Sigmoid colon (tissue), 7 donors: Measurements from ENCODE around the gene OSBPL5. TPM values are rescaled to one million over a fixed set of nuclear protein-coding genes. Genes with fewer than 3 reads are reported as not detected.

Source experiments
- DNase-seq: peaks from one replicate; pipeline ENCODE4 v3.0.0-alpha.2; 2019
- H3K27ac ChIP-seq, 4 donors: fragments of 200-600 bp; sonication (generic); one replicate each; pipeline ENCODE4 v1.5.1; 2016 to 2019; ENCODE audit warnings: mild to moderate bottlenecking in 1 of 4
- H3K27me3 ChIP-seq, 3 donors: fragments of 200-600 bp; sonication (generic); one replicate each; pipeline ENCODE4 v1.5.1; 2019; ENCODE audit warnings: mild to moderate bottlenecking in 1 of 3
- H3K36me3 ChIP-seq, 4 donors: fragments of 200-600 bp; sonication (generic); one replicate each; pipeline ENCODE4 v1.5.1; 2016 to 2019
- H3K4me1 ChIP-seq, 4 donors: fragments of 200-600 bp; sonication (generic); one replicate each; pipeline ENCODE4 v1.5.1; 2017 to 2019
- H3K4me3 ChIP-seq, 4 donors: fragments of 200-600 bp; sonication (generic); one replicate each; pipeline ENCODE4 v1.5.1; 2017 to 2019; ENCODE audit warnings: mild to moderate bottlenecking in 2 of 4, moderate library complexity in 1 of 4
- H3K9me3 ChIP-seq, 4 donors: fragments of 200-600 bp in 3 of 4; sonication (generic) in 3 of 4; one replicate each; pipeline versions ENCODE4 v1.5.1 to v1.6.1; 2013 to 2019
- CTCF ChIP-seq, 4 experiments: fragments of 450-650 bp in 3 of 4; fragments of 200-600 bp in 1 of 4; IDR thresholded peaks; one replicate each; pipeline ENCODE4 v1.5.1; 2016 to 2019; ENCODE audit warnings: antibody characterized with exemption in 4 of 4, mild to moderate bottlenecking in 3 of 4, moderate library complexity in 2 of 4
- EP300 ChIP-seq, 4 donors: sonication (generic); formaldehyde crosslinking; IDR thresholded peaks; one replicate each; pipeline ENCODE4 v1.6.1; 2017; ENCODE audit warnings: antibody characterized with exemption in 4 of 4
- POLR2A ChIP-seq, 2 donors: fragments of 450-650 bp; IDR thresholded peaks; one replicate each; pipeline ENCODE4 v1.6.1; 2016; ENCODE audit warnings: antibody characterized with exemption in 2 of 2, mild to moderate bottlenecking in 2 of 2, moderate library complexity in 2 of 2
- POLR2AphosphoS5 ChIP-seq, 4 donors: sonication (generic); formaldehyde crosslinking; IDR thresholded peaks; one replicate each; pipeline ENCODE4 v1.6.1; 2017; ENCODE audit warnings: antibody characterized with exemption in 4 of 4
- WGBS, 2 donors: extraction: QIAGEN DNeasy Blood & Tissue Kit; methylation state at CpG; one replicate each; pipeline ENCODE4 v1.1.7; 2013; 5-methylcytosine and 5-hydroxymethylcytosine counted together
- intact Hi-C: fragments of 100-400 bp; cut with DNase I; formaldehyde crosslinking; loops from one replicate; pipeline ENCODE4 v1.15.1; 2023
- polyA plus RNA-seq, 3 donors: library from polyadenylated mRNA; stranded (reverse); fragments of 200-250 nt; gene quantifications; one replicate each; pipeline ENCODE4 v1.2.3, GENCODE V29; 2013
- total RNA-seq, 4 donors: library from RNA; depleted of rRNA; stranded (reverse); fragments of >200 nt; gene quantifications; one replicate each; pipeline ENCODE4 v1.1.0, GENCODE V29; 2016
- donor health status: healthy with polysubstance abuse.
- donor health status: Bipolar disorder and iron deficiency.
- donor health status: healthy.

Gene OSBPL5
- total and polyA plus RNA-seq, 7 donors, result 16.6 to 69.2 (median 29.8) TPM

DNA sequence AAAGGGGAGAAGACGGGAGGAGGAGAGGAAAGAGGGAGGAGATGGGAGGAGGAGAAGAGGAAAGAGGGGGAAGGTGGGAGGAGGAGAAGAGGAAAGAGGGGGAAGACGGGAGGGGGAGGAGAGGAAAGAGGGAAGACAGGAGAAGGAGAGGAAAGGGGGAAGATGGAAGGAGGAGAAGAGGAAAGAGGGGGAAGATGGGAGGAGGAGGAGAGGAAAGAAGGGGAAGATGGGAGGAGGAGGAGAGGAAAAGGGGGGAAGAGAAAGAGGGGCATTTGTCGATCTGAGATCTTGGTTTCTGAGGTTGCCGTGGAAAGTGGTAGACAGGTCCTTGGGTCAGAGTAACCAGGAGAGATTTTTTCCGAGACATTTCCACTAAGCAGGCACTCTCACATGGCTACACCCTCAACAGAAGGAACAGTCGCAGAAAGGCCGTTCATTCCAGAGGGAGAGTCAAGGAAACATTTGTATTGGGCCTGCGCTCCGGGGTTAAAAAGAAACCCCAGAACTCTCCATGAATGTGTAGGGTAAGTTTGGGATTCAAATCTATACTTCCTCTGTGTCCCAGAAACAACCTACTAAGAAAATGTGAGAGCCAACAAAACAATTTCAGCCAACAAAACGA lies 68.1 kb downstream of the OSBPL5 start:
- whole genome bisulfite sequencing, 2 donors, result 86 to 87% methylated on average over 10 of the region's 10 CpGs
- no peak overlapping the region for H3K4me3 ChIP-seq
- no peaks in the 10 kb centered on the region for H3K9me3 ChIP-seq
- intact Hi-C loops, result no loop called here
- H3K4me1 ChIP-seq, result peaks cover 0 to 4% (median 0%) of the 10 kb centered on the region in 4 donors
- no peaks in the 10 kb centered on the region for H3K27me3 ChIP-seq
- H3K27ac ChIP-seq, result no peak overlapping the region
- no peak for TF ChIP-seq POLR2AphosphoS5 (IDR thresholded peaks at IDR 0.05)
- TF ChIP-seq EP300 (IDR thresholded peaks at IDR 0.05), result no peak
- TF ChIP-seq CTCF (IDR thresholded peaks at IDR 0.05), result no peak
- TF ChIP-seq POLR2A (IDR thresholded peaks at IDR 0.05), result no peak
- peaks cover 8 to 76% (median 12%) of the 10 kb centered on the region in 4 donors for H3K36me3 ChIP-seq
- peak; percentile 17 for DNase-seq

GRCh38 chr11:3095712-3096361 lies 69.3 kb downstream of the OSBPL5 start:
- H3K36me3 ChIP-seq, result peaks cover 8 to 75% (median 11%) of the 10 kb centered on the region in 4 donors
- peak in 1 of 4 donors; percentile 3 for TF ChIP-seq EP300 (IDR thresholded peaks at IDR 0.05)
- peak in 3 of 4 donors; percentile 24 to 53 (median 39) for TF ChIP-seq POLR2AphosphoS5 (IDR thresholded peaks at IDR 0.05)
- TF ChIP-seq POLR2A (IDR thresholded peaks at IDR 0.05), result no peak
- TF ChIP-seq CTCF (IDR thresholded peaks at IDR 0.05), result no peak
- intact Hi-C loops, result no loop called here
- peak overlapping the region; percentile 46 to 56 (median 52) for H3K27ac ChIP-seq
- no peak overlapping the region for H3K4me3 ChIP-seq
- no peaks in the 10 kb centered on the region for H3K9me3 ChIP-seq
- peaks cover 0 to 9% (median 0%) of the 10 kb centered on the region in 4 donors for H3K4me1 ChIP-seq
- peak; percentile 81 for DNase-seq
- H3K27me3 ChIP-seq, result no peaks in the 10 kb centered on the region
- WGBS, 2 donors, result 70 to 79% methylated on average over 15 of the region's 15 CpGs

GRCh38 chr11:3094223-3094824 lies 70.8 kb downstream of the OSBPL5 start:
- TF ChIP-seq CTCF (IDR thresholded peaks at IDR 0.05), result no peak
- no peak for TF ChIP-seq POLR2A (IDR thresholded peaks at IDR 0.05)
- TF ChIP-seq POLR2AphosphoS5 (IDR thresholded peaks at IDR 0.05), result no peak
- no peak for TF ChIP-seq EP300 (IDR thresholded peaks at IDR 0.05)
- intact Hi-C loops, result no loop called here
- no peaks in the 10 kb centered on the region for H3K27me3 ChIP-seq
- H3K27ac ChIP-seq, result peak overlapping the region in 1 of 4 donors; percentile 54
- H3K36me3 ChIP-seq, result peaks cover 8 to 75% (median 24%) of the 10 kb centered on the region in 4 donors
- peaks cover 0 to 5% (median 0%) of the 10 kb centered on the region in 4 donors for H3K4me1 ChIP-seq
- DNase-seq, result peak; percentile 57
- WGBS, 2 donors, result 93 to 94% methylated on average over 21 of the region's 21 CpGs
- H3K9me3 ChIP-seq, result no peaks in the 10 kb centered on the region
- H3K4me3 ChIP-seq, result no peak overlapping the region

DNA sequence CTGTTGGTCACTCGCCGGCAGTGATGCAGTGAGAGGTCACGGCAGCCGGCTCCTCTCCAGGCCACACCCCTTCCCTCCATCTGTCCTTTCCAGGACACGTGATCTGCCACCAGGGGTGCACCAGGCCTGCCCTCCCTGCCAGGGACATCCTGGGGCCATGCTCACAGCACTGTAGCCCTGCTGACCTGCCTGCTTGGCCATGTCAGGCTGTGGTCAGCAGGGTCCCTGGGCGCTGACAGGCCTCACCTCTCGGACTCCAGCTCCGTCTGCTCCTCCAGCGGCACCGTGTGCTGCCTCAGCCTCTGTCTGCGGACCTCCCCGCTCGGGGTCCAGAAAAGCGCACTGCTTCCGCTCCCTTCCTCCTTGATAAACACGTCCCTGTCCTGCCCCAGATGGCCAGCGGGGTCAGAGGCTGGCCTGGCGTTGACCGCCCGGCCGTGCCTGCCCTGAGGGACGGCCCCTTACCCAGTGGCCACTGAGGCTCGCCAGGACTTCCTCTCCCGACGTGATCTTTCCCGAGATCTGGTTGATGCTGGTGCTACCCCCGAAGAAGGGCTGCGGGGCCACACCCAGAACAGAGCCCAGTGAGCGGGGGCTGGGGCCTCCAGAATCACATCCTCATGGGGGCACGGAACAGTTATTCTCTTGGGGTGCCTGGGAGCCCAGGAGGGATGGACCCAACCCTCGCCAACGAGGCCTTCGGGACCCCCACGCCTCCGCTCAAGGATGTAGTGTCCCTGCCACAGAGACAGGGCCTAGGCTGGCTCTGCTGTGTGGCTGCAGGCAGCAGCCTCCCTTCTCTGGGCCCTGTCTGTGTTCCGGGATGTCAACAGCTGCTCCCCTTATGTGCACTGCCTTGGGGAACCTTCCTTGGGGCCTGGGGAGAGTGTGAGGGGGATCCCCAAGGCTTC lies 71.6 kb downstream of the OSBPL5 start:
- TF ChIP-seq CTCF (IDR thresholded peaks at IDR 0.05), result no peak
- TF ChIP-seq EP300 (IDR thresholded peaks at IDR 0.05), result no peak
- TF ChIP-seq POLR2A (IDR thresholded peaks at IDR 0.05), result no peak
- TF ChIP-seq POLR2AphosphoS5 (IDR thresholded peaks at IDR 0.05), result no peak
- Histone ChIP-seq H3K9me3 (no peaks in the 10 kb centered on the region), H3K27ac (no peak overlapping the region), H3K4me1 (peaks cover 0 to 4% (median 0%) of the 10 kb centered on the region in 4 donors), H3K4me3 (no peak overlapping the region), H3K27me3 (no peaks in the 10 kb centered on the region), H3K36me3 (peaks cover 8 to 67% (median 25%) of the 10 kb centered on the region in 4 donors)
- DNase-seq, result peak; percentile 64
- intact Hi-C loops, result loop anchor here (2.0 kb wide), 1 partner anchor 43 kb away; no protein-coding TSS in a partner anchor
- 86 to 89% methylated on average over 36 of the region's 36 CpGs for WGBS, 2 donors
